IPS DF 19.7 (cell line): ENCODE measurements around the gene HBA2.
"Not testable (repeated sequence)": the region's sequence is repeated elsewhere in the genome, so short reads cannot be mapped to it uniquely, and the experiment has no call there.

Experiments used
- DNase-seq: peaks from one replicate; pipeline ENCODE4 v3.0.0-alpha.2; 2013; ENCODE audit warnings: low read depth, low spot score

The HBA2 gene

GRCh38 chr16:155031-155398 lies 17.7 kb upstream of the HBA2 start:
- DNase-seq = no peak

GRCh38 chr16:159136-159849 lies 13.4 kb upstream of the HBA2 start:
- DNase-seq = no peak

- DNase-seq = not testable (repeated sequence)
Observed at GRCh38 chr16:160242-160641, 12.4 kb upstream of the HBA2 start.

DNA sequence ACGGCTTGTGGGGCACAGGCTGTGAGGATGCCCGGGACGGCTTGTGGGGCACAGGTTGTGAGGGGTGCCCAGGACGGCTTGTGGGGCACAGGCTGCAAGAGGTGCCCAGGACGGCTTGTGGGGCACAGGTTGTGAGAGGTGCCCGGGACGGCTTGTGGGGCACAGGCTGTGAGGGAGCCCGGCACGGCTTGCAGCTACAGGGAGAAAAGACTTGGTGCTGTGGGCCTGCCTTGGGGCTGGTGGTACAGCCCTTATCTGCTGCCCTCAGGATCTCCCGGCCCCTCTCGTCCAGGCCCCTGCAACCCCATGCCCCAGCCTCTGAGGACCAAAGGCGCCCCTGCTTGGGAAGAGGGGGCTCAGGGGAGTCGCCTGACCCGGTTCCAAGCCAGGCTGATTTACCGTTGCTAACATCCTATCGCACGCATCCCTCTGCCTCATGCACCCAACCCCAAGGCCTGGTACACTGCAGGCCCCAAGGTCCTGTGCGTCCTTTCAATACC lies 11.9 kb upstream of the HBA2 start:
- DNase-seq = no peak

GRCh38 chr16:162271-162991 lies 10.2 kb upstream of the HBA2 start:
- no peak for DNase-seq

DNA sequence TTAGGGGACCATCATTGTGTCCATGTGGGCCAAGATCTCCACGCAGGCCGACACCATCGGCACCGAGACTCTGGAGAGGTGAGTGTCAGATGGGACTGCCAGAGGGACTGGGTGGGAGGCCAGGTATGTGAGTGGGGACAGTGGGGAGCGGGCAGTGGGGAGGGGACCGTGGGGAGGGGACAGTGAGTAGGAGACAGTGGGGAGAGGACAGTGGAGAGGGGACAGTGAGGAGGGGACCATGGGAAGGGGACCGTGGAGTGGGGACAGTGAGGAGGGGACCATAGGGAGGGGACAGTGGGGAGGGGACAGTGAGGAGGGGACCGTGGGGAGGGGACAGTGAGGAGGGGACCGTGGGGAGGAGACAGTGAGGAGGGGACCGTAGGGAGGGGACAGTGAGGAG lies 9.5 kb upstream of the HBA2 start:
- not testable (repeated sequence) for DNase-seq

DNA sequence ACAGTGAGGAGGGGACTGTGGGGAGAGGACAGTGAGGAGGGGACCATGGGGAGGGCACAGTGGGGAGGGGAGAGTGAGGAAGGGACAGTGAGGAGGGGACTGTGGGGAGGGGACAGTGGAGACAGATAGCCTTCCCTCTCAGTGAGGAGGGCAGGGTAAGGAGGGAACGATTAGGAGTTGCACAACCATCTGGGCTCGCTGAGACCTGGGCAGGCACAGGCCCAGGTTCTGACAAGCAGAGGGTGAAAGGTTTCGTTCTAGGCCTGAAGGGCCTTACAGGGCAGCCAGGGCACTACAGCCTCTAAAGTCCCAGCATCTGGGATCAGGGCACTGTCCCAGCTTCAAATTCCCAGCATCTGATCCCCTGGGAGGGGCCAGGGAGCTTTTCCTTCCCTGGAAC lies 9.0 kb upstream of the HBA2 start:
- DNase-seq = not testable (repeated sequence)

- DNase-seq = not testable (repeated sequence)
Observed at GRCh38 chr16:164134-164823, 8.4 kb upstream of the HBA2 start.

- DNase-seq = no peak
Observed at GRCh38 chr16:164827-165538, 7.7 kb upstream of the HBA2 start.

GRCh38 chr16:165539-166374 lies 6.9 kb upstream of the HBA2 start, which contains the start of gene HBM:
Gene HBM, plus strand, starts transcription at chr16:165978. Its CDS starts 20 bp downstream, at chr16:165998.
- no peak for DNase-seq

DNA sequence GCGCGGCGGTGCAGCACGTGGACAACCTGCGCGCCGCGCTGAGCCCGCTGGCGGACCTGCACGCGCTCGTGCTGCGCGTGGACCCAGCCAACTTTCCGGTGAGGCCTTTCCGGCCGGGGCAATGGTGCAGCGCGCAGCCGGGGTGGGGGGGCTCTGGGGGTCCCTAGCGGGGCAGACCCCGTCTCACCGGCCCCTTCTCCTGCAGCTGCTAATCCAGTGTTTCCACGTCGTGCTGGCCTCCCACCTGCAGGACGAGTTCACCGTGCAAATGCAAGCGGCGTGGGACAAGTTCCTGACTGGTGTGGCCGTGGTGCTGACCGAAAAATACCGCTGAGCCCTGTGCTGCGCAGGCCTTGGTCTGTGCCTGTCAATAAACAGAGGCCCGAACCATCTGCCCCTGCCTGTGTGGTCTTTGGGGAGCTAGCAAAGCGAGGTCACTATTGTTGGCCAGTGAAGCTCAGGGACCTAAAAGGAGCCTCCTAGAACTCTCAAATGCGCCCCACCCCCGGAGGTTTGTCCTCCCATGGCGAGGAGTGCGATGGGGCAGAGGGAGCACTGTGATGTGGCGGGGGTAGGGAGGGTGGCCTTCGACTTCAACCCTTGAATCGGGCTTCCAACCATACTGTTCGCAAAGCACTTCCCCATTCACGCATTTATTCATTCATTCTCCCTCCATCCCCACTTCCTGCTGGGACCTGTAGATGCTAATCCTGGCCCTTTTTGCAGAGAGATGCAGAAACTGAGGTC lies 6.1 kb upstream of the HBA2 start:
- DNase-seq = no peak

- no peak for DNase-seq
Observed at GRCh38 chr16:167122-167690, 5.5 kb upstream of the HBA2 start.

GRCh38 chr16:168424-168823 lies 4.3 kb upstream of the HBA2 start:
- no peak for DNase-seq

GRCh38 chr16:169014-169413 lies 3.7 kb upstream of the HBA2 start:
- DNase-seq = no peak

- DNase-seq = not testable (repeated sequence)
Observed at GRCh38 chr16:170088-170507, 2.6 kb upstream of the HBA2 start.

DNA sequence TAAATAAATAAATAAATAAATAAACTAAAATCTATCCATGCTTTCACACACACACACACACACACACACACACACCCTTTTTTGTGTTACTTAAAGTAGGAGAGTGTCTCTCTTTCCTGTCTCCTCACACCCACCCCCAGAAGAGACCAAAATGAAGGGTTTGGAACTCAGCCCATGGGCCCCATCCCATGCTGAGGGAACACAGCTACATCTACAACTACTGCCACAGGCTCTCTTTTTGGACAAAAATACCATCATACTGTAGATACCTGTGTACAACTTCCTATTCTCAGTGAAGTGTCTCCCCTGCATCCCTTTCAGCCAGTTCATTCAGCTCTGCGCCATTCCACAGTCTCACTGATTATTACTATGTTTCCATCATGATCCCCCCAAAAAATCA lies 1.9 kb upstream of the HBA2 start:
- no peak for DNase-seq

DNA sequence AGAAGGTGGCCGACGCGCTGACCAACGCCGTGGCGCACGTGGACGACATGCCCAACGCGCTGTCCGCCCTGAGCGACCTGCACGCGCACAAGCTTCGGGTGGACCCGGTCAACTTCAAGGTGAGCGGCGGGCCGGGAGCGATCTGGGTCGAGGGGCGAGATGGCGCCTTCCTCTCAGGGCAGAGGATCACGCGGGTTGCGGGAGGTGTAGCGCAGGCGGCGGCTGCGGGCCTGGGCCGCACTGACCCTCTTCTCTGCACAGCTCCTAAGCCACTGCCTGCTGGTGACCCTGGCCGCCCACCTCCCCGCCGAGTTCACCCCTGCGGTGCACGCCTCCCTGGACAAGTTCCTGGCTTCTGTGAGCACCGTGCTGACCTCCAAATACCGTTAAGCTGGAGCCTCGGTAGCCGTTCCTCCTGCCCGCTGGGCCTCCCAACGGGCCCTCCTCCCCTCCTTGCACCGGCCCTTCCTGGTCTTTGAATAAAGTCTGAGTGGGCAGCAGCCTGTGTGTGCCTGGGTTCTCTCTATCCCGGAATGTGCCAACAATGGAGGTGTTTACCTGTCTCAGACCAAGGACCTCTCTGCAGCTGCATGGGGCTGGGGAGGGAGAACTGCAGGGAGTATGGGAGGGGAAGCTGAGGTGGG lies 657 bp downstream of the HBA2 start:
- DNase-seq = not testable (repeated sequence)

DNA sequence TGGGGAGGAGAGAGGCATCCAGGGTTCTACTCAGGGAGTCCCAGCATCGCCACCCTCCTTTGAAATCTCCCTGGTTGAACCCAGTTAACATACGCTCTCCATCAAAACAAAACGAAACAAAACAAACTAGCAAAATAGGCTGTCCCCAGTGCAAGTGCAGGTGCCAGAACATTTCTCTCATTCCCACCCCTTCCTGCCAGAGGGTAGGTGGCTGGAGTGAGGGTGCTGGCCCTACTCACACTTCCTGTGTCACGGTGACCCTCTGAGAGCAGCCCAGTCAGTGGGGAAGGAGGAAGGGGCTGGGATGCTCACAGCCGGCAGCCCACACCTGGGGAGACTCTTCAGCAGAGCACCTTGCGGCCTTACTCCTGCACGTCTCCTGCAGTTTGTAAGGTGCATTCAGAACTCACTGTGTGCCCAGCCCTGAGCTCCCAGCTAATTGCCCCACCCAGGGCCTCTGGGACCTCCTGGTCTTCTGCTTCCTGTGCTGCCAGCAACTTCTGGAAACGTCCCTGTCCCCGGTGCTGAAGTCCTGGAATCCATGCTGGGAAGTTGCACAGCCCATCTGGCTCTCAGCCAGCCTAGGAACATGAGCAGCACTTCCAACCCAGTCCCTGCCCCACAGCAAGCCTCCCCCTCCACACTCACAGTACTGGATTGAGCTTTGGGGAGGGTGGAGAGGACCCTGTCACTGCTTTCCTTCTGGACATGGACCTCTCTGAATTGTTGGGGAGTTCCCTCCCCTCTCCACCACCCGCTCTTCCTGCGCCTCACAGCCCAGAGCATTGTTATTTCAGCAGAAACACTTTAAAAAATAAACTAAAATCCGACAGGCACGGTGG lies 1.5 kb downstream of the HBA2 start:
- DNase-seq = not testable (repeated sequence)
